ENCODE data around the gene NRXN3. TPM values are rescaled to one million over a fixed set of nuclear protein-coding genes. Genes with fewer than 3 reads are reported as not detected.

Gene NRXN3
- total RNA-seq, 1 experiment from 2014 or later = not detected

GRCh38 chr14:79600406-79600805 is 1430.2 kb downstream of the NRXN3 start:
- intact Hi-C loops (cut with micrococcal nuclease; ENCODE audit: unreplicated experiment) = no loop called here
- CTCF ChIA-PET = no interaction called here
- POLR2A ChIA-PET (ENCODE audit: unreplicated experiment) = no interaction called here
- Histone ChIP-seq H3K4me3 (no peak overlapping the region), H4K20me1 (ENCODE audit: insufficient read depth) (no peaks in the 10 kb centered on the region), H3K4me1 (replicated peaks; ENCODE audit: insufficient read depth) (no peaks in the 10 kb centered on the region), H3K4me2 (no peak overlapping the region), H3K79me2 (ENCODE audit: low read depth) (no peaks in the 10 kb centered on the region), H3K36me3 (ENCODE audit: low read depth) (no peaks in the 10 kb centered on the region), H3K27me3 (ENCODE audit: insufficient read depth, low read depth) (peaks cover 14% of the 10 kb centered on the region), H3K9me2 (ENCODE audit: insufficient read depth) (no peaks in the 10 kb centered on the region), H3K9me3 (ENCODE audit: insufficient read depth, low read depth) (no peaks in the 10 kb centered on the region), H3K27ac (no peak overlapping the region), H3F3A (ENCODE audit: insufficient read depth, low read depth) (no peaks in the 10 kb centered on the region), H2AFZ (no peak overlapping the region)
- DNase-seq = no peak
- no TSS peak for BruUV-seq (replicated peaks)
- TF ChIP-seq CTCF (conservative IDR thresholded peaks at IDR 0.05) = no peak
- no peak for TF ChIP-seq EZH2 (IDR thresholded peaks at IDR 0.05; ENCODE audit: low read depth)

GRCh38 chr14:79601579-79601978 is 1431.4 kb downstream of the NRXN3 start:
- Histone ChIP-seq H3K4me2 (no peak overlapping the region), H3K27ac (no peak overlapping the region), H3K27me3 (ENCODE audit: insufficient read depth, low read depth) (peaks cover 14% of the 10 kb centered on the region), H3K4me1 (replicated peaks; ENCODE audit: insufficient read depth) (no peaks in the 10 kb centered on the region), H2AFZ (no peak overlapping the region), H3K4me3 (no peak overlapping the region), H3K9me3 (ENCODE audit: insufficient read depth, low read depth) (no peaks in the 10 kb centered on the region), H4K20me1 (ENCODE audit: insufficient read depth) (no peaks in the 10 kb centered on the region), H3K79me2 (ENCODE audit: low read depth) (no peaks in the 10 kb centered on the region), H3K36me3 (ENCODE audit: low read depth) (no peaks in the 10 kb centered on the region), H3K9me2 (ENCODE audit: insufficient read depth) (no peaks in the 10 kb centered on the region), H3F3A (ENCODE audit: insufficient read depth, low read depth) (no peaks in the 10 kb centered on the region)
- BruUV-seq (replicated peaks) = no TSS peak
- POLR2A ChIA-PET (ENCODE audit: unreplicated experiment) = no interaction called here
- no peak for TF ChIP-seq EZH2 (IDR thresholded peaks at IDR 0.05; ENCODE audit: low read depth)
- TF ChIP-seq CTCF (conservative IDR thresholded peaks at IDR 0.05) = no peak
- CTCF ChIA-PET = no interaction called here
- no peak for DNase-seq
- intact Hi-C loops (cut with micrococcal nuclease; ENCODE audit: unreplicated experiment) = no loop called here

GRCh38 chr14:79602045-79602444 is 1431.9 kb downstream of the NRXN3 start:
- Histone ChIP-seq H3K9me2 (ENCODE audit: insufficient read depth) (no peaks in the 10 kb centered on the region), H3K27ac (no peak overlapping the region), H3K4me3 (no peak overlapping the region), H3K79me2 (ENCODE audit: low read depth) (no peaks in the 10 kb centered on the region), H3K4me1 (replicated peaks; ENCODE audit: insufficient read depth) (no peaks in the 10 kb centered on the region), H3K27me3 (ENCODE audit: insufficient read depth, low read depth) (peaks cover 14% of the 10 kb centered on the region), H3K9me3 (ENCODE audit: insufficient read depth, low read depth) (no peaks in the 10 kb centered on the region), H3K4me2 (no peak overlapping the region), H3F3A (ENCODE audit: insufficient read depth, low read depth) (no peaks in the 10 kb centered on the region), H2AFZ (no peak overlapping the region), H4K20me1 (ENCODE audit: insufficient read depth) (no peaks in the 10 kb centered on the region), H3K36me3 (ENCODE audit: low read depth) (no peaks in the 10 kb centered on the region)
- intact Hi-C loops (cut with micrococcal nuclease; ENCODE audit: unreplicated experiment) = no loop called here
- DNase-seq = no peak
- ChIA-PET CTCF (no interaction called here), POLR2A (ENCODE audit: unreplicated experiment) (no interaction called here)
- no peak for TF ChIP-seq EZH2 (IDR thresholded peaks at IDR 0.05; ENCODE audit: low read depth)
- no peak for TF ChIP-seq CTCF (conservative IDR thresholded peaks at IDR 0.05)
- BruUV-seq (replicated peaks) = no TSS peak

Data from PC-9 (cell line).